ENCODE measurements around the gene NPAS3.

- TF ChIP-seq, protein P1, sequence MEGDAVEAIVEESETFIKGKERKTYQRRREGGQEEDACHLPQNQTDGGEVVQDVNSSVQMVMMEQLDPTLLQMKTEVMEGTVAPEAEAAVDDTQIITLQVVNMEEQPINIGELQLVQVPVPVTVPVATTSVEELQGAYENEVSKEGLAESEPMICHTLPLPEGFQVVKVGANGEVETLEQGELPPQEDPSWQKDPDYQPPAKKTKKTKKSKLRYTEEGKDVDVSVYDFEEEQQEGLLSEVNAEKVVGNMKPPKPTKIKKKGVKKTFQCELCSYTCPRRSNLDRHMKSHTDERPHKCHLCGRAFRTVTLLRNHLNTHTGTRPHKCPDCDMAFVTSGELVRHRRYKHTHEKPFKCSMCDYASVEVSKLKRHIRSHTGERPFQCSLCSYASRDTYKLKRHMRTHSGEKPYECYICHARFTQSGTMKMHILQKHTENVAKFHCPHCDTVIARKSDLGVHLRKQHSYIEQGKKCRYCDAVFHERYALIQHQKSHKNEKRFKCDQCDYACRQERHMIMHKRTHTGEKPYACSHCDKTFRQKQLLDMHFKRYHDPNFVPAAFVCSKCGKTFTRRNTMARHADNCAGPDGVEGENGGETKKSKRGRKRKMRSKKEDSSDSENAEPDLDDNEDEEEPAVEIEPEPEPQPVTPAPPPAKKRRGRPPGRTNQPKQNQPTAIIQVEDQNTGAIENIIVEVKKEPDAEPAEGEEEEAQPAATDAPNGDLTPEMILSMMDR (IDR thresholded peaks at IDR 0.05): no peak
- no peak for TF ChIP-seq POLR2AphosphoS5 (IDR thresholded peaks at IDR 0.05)
- TF ChIP-seq POLR2A (IDR thresholded peaks at IDR 0.05): no peak
- TF ChIP-seq EP300 (IDR thresholded peaks at IDR 0.05): no peak
Observed at GRCh38 chr14:33850826-33851225, 912.1 kb downstream of the NPAS3 start.

All from sigmoid colon (tissue), 4 donors.